Fibroblast of villous mesenchyme (primary cell): ENCODE results near the gene NRG4. TPM values are rescaled to one million over a fixed set of nuclear protein-coding genes. Genes with fewer than 3 reads are reported as not detected.
"Not testable (repeated sequence)": the region's sequence is repeated elsewhere in the genome, so short reads cannot be mapped to it uniquely, and the experiment has no call there.

ENCODE experiments used
- DNase-seq: peaks from one replicate; pipeline ENCODE4 v3.0.0-alpha.2; 2010; ENCODE audit warnings: low read depth
- H3K4me3 ChIP-seq: 2 replicates; pipeline ENCODE4 v1.5.1; 2011; ENCODE audit warnings: low read depth, mild to moderate bottlenecking, low read length
- total RNA-seq: library from RNA; depleted of rRNA; stranded (reverse); fragments of >200 nt; gene quantifications from 2 replicates; pipeline ENCODE4 v1.2.3, GENCODE V29; 2012
- TF ChIP-seq, protein P1 (sequence below): IDR thresholded peaks from 2 replicates; pipeline ENCODE4 v1.5.1; 2012; ENCODE audit warnings: low read depth, mild to moderate bottlenecking, low read length; ENCODE audit not compliant: insufficient read depth

Gene NRG4
- total RNA-seq, 1 donor: under 0.01 TPM

DNA sequence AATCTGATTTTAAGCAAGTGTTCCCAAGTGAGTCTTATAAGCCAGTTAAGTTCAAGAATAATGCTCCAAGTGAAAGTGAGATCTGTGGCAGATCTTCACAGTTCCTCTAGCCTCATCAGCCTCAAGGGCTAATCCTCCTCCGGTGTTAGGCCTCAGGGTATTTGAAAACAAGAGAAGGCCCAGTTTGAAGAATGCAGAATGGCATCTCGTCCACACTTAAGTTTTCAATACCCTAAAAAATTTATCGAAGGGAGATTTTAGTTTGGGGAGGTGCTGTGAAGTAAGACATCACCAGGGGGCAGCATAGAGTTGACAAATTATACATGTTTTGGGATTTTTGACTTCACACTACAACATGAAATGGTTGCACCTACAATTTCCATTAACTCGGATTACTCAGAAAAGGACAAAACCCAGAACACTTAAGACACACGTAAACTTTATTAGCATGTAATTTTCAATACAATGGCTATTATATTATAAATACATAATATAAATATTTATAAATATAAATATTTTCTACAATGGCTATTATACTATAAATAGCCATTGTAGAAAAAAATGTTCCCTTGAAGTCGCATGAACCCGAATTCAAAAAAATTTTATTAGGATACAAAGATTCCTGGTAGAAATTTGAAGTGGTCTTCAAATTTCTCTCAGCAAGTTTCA, 45.2 kb upstream of the NRG4 start:
- peak; percentile 49 for DNase-seq
- TF ChIP-seq, protein P1, sequence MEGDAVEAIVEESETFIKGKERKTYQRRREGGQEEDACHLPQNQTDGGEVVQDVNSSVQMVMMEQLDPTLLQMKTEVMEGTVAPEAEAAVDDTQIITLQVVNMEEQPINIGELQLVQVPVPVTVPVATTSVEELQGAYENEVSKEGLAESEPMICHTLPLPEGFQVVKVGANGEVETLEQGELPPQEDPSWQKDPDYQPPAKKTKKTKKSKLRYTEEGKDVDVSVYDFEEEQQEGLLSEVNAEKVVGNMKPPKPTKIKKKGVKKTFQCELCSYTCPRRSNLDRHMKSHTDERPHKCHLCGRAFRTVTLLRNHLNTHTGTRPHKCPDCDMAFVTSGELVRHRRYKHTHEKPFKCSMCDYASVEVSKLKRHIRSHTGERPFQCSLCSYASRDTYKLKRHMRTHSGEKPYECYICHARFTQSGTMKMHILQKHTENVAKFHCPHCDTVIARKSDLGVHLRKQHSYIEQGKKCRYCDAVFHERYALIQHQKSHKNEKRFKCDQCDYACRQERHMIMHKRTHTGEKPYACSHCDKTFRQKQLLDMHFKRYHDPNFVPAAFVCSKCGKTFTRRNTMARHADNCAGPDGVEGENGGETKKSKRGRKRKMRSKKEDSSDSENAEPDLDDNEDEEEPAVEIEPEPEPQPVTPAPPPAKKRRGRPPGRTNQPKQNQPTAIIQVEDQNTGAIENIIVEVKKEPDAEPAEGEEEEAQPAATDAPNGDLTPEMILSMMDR: peak; percentile 84
- H3K4me3 ChIP-seq: no peak overlapping the region

DNA sequence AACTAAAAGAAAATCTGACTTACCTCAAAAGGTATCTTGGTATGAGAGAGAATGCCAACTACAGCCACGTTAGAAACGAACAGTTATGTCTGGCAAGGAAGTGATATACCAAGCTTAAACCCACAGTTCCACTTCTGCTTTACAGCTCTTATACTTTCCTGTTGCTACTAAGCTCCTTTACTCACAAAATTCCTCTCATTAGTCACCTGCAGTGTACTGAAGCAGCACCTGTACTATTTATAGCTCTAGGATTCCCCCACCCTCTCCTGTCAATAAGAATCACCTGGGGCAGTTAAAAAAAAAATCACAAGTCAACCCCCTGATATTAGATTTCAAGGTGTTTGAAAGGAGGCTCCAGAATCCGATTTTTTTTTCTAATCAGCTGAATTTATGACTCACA, 44.7 kb upstream of the NRG4 start:
- TF ChIP-seq, protein P1: no peak
- H3K4me3 ChIP-seq: no peak overlapping the region
- DNase-seq: no peak

DNA sequence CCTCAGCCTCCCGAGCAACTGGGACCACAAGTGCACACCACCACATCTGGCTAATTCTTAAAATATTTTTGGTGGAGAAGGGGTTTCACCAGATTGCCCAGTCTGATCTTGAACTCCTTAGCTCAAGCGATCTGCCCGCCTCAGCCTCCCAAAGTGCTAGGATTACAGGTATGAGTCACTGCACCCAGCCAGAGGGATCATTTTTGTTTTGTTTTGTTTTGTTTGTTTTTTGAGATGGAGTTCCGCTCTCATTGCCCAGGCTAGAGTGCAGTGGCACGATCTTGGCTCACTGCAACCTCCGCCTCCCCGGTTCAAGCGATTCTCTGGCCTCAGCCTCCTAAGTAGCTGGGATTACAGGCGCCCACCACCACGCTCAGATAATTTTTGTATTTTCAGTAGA, 42.0 kb upstream of the NRG4 start:
- not testable (repeated sequence) for DNase-seq

DNA sequence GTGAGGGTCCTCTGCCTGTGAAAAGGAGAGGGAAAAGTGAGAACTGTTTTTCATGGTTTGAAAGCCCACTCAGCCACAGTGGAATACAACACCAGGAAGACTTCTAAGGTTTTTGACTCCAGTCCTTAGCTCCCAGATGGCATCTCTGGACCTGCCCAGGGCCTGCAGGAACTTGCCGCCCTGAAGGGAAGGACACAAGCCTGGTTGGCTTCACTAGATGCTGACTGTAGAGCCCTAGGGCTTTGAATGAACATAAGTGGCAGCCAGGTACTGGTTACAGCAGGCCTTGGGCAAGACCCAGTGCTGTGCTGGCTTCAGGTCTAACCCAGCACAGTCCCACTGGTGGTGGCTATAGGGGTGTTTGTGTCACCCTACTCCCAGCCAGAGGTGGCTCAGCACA, 26.3 kb upstream of the NRG4 start:
- TF ChIP-seq, protein P1: no peak
- H3K4me3 ChIP-seq: no peak overlapping the region
- DNase-seq: no peak

More for the DNA sequence above, 42.0 kb upstream of the NRG4 start:
- H3K4me3 ChIP-seq: not testable (repeated sequence)

DNA sequence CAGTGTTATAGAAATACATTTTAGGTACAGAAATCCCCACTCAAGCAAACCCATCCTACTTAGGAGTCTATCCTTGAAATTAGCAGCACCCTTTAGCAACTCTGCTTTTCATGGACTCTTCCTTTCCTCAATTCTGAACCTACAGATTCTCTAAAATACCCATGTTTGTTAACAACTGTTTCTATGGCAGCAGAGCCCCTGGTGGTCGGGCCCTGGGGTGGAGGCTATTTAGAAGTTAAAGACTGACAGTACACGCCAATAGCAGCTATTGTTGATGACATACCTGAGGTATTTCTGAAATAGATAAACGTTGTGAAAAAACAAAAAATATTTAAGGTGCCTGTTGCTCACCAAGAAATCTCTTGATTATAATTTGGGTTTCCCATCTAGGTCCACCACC, 23.4 kb upstream of the NRG4 start:
- no peak for DNase-seq
- no peak overlapping the region for H3K4me3 ChIP-seq
- TF ChIP-seq, protein P1: no peak

DNA sequence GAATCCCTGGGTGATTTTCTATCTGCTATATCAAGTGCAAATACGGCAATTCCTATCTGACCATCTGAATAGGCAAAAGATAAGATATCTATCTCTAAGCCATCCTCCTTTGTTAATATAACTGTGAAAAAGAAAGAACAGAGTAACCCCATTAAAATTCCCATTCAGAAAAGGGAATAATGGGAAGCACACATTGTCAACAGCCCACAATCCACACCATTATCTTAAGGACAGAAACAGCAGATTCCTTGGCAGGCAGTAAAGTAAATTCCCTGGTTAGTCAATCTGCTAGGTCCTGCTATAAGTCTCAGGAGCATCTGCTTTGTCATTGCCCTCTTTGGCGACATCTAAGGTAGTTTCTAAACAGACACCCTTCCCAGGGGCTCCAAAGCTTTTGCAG, 21.9 kb upstream of the NRG4 start:
- no peak overlapping the region for H3K4me3 ChIP-seq
- DNase-seq: no peak
- TF ChIP-seq, protein P1: no peak

DNA sequence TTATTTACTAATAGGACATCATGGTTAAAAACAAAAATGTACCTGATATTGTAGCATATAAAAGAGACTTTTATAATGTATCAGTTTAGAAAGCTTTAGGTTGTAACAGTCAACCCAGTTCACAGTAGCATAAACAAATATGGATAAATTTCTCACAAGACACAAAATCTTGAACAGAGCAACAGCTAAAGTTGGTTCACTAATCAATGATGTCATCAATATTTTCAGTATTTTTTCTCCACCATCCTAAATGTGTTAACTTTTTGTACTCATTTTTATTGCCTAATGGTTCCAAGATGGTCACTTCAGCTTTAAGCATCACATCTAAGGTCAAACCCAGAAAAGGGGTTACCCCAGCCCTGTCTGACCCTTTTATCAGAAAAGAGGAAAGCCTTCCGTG, 21.2 kb upstream of the NRG4 start:
- no peak overlapping the region for H3K4me3 ChIP-seq
- no peak for DNase-seq
- TF ChIP-seq, protein P1: no peak
